SK-N-SH (cell line): ENCODE measurements around the gene PTGDS. TPM values are rescaled to one million over a fixed set of nuclear protein-coding genes. Genes with fewer than 3 reads are reported as not detected.

ENCODE experiments used
- CTCF ChIA-PET: fragments of 300-600, 350-600 bp; formaldehyde crosslinking; extraction: SDS; loops from one replicate; lab custom pipeline; 2021; lab: Yijun Ruan, JAX
- POLR2A ChIA-PET: fragments of 350-600 bp; sonication (Branson Sonifier 250); formaldehyde crosslinking; extraction: SDS; loops from one replicate; lab custom pipeline; 2020; ENCODE audit warnings: antibody characterized with exemption, inconsistent platforms; lab: Yijun Ruan, JAX
- DNase-seq: peaks from one replicate; pipeline ENCODE4 v3.0.0; 2012
- H2AFZ ChIP-seq: fragments of 200-600 bp; sonication (generic); 2 replicates; pipeline ENCODE4 v1.8.1; 2016; ENCODE audit warnings: antibody characterized with exemption, mild to moderate bottlenecking, low read depth
- H3F3A ChIP-seq: fragments of 200-600 bp; sonication (generic); replicated peaks from 2 replicates; pipeline ENCODE3; 2016; ENCODE audit warnings: antibody characterized with exemption, mild to moderate bottlenecking; ENCODE audit not compliant: insufficient read depth
- H3K27ac ChIP-seq, 2 experiments: fragments of 200-500 bp in 1 of 2; fragments of 200-600 bp in 1 of 2; sonication (Bioruptor generic) in 1 of 2; sonication (generic), shearing (Covaris generic) in 1 of 2; 2 replicates each; pipeline versions ENCODE4 v1.5.1 to v1.6.1; 2014 to 2016; ENCODE audit warnings: low read depth in 2 of 2, inconsistent platforms in 1 of 2, low read length in 1 of 2, mild to moderate bottlenecking in 1 of 2, mixed read lengths in 1 of 2
- H3K27me3 ChIP-seq: fragments of 200-600 bp; sonication (generic), shearing (Covaris generic); 2 replicates; pipeline ENCODE4 v1.6.1; 2016; ENCODE audit warnings: mixed run types; ENCODE audit not compliant: insufficient read depth
- H3K36me3 ChIP-seq, 2 experiments: fragments of 200-500 bp in 1 of 2; fragments of 200-600 bp in 1 of 2; sonication (Bioruptor generic) in 1 of 2; sonication (generic) in 1 of 2; replicated peaks in 1 of 2; 2 replicates each; pipeline versions ENCODE3 to v1.5.1; 2014 to 2016; ENCODE audit warnings: low read length in 1 of 2, mild to moderate bottlenecking in 1 of 2; ENCODE audit not compliant: insufficient read depth in 2 of 2, control insufficient read depth in 1 of 2
- H3K4me1 ChIP-seq, 2 experiments: fragments of 200-500 bp in 1 of 2; fragments of 200-600 bp in 1 of 2; sonication (Bioruptor generic) in 1 of 2; sonication (generic), shearing (Covaris generic) in 1 of 2; 2 replicates each; pipeline versions ENCODE4 v1.5.1 to v1.6.1; 2014 to 2016; ENCODE audit warnings: low read depth in 1 of 2, low read length in 1 of 2, mixed run types in 1 of 2; ENCODE audit not compliant: insufficient read depth in 2 of 2, control insufficient read depth in 1 of 2
- H3K4me2 ChIP-seq: fragments of 200-600 bp; sonication (generic), shearing (Covaris generic); 2 replicates; pipeline ENCODE4 v1.6.1; 2017; ENCODE audit warnings: mixed run types
- H3K4me3 ChIP-seq, 2 experiments: fragments of 200-500 bp in 1 of 2; fragments of 200-600 bp in 1 of 2; sonication (Bioruptor generic) in 1 of 2; sonication (generic), shearing (Covaris generic) in 1 of 2; 2 replicates each; pipeline versions ENCODE4 v1.5.1 to v1.8.1; 2014 to 2016; ENCODE audit warnings: low read depth in 2 of 2, inconsistent platforms in 1 of 2, low read length in 1 of 2, mild to moderate bottlenecking in 1 of 2, mixed read lengths in 1 of 2, moderate library complexity in 1 of 2
- H3K79me2 ChIP-seq: fragments of 200-600 bp; sonication (generic); 2 replicates; pipeline ENCODE4 v1.8.1; 2017; ENCODE audit warnings: mild to moderate bottlenecking; ENCODE audit not compliant: insufficient read depth
- H3K9ac ChIP-seq: fragments of 200-600 bp; sonication (generic); 2 replicates; pipeline ENCODE4 v1.6.1; 2017; ENCODE audit warnings: mixed run types
- H3K9me2 ChIP-seq: fragments of 200-600 bp; sonication (generic); 2 replicates; pipeline ENCODE4 v1.6.1; 2017; ENCODE audit warnings: mixed run types
- H3K9me3 ChIP-seq: fragments of 200-600 bp; sonication (generic); 2 replicates; pipeline ENCODE4 v1.6.1; 2017; ENCODE audit warnings: mixed run types, mild to moderate bottlenecking, moderate library complexity
- H4K20me1 ChIP-seq: fragments of 200-600 bp; sonication (generic); 2 replicates; pipeline ENCODE4 v1.6.1; 2017; ENCODE audit warnings: mild to moderate bottlenecking, mixed run types; ENCODE audit not compliant: insufficient read depth
- EP300 ChIP-seq, 2 experiments: IDR thresholded peaks; 2 replicates each; pipeline versions ENCODE4 v1.4.0 to v1.6.1; 2012; ENCODE audit warnings: borderline replicate concordance in 1 of 2, low read depth in 1 of 2, low read length in 1 of 2
- EZH2phosphoT487 ChIP-seq: fragments of 200-600 bp; sonication (generic); IDR thresholded peaks from 2 replicates; pipeline ENCODE4 v1.6.1; 2017; ENCODE audit warnings: low read depth, mixed run types, mild to moderate bottlenecking, antibody characterized with exemption, moderate library complexity, borderline replicate concordance
- FOSL2 ChIP-seq: IDR thresholded peaks from 2 replicates; pipeline ENCODE4 v1.4.0; 2012; ENCODE audit warnings: low read depth, mild to moderate bottlenecking, moderate library complexity, borderline replicate concordance
- GATA2 ChIP-seq: sonication (generic); formaldehyde crosslinking; IDR thresholded peaks from 2 replicates; pipeline ENCODE4 v1.5.0; 2020; ENCODE audit warnings: mild to moderate bottlenecking, missing genetic modification reagents
- JUND ChIP-seq: IDR thresholded peaks from 2 replicates; pipeline ENCODE4 v1.4.0; 2012
- MXI1 ChIP-seq: IDR thresholded peaks from 2 replicates; pipeline ENCODE4 v1.6.1; 2012; ENCODE audit warnings: mild to moderate bottlenecking, low read depth, low read length, improper control_type of control experiment
- NRF1 ChIP-seq: IDR thresholded peaks from 2 replicates; pipeline ENCODE4 v1.6.1; 2012; ENCODE audit warnings: low read depth, mild to moderate bottlenecking, low read length
- RFX5 ChIP-seq: IDR thresholded peaks from 2 replicates; pipeline ENCODE4 v1.6.1; 2012; ENCODE audit warnings: mild to moderate bottlenecking, improper control_type of control experiment, low read length
- SIN3A ChIP-seq: IDR thresholded peaks from 2 replicates; pipeline ENCODE4 v1.6.1; 2012; ENCODE audit warnings: low read depth, mild to moderate bottlenecking, low read length, moderate library complexity, borderline replicate concordance
- SMC3 ChIP-seq: IDR thresholded peaks from 2 replicates; pipeline ENCODE4 v1.6.1; 2012; ENCODE audit warnings: low read depth, low read length, improper control_type of control experiment
- TEAD4 ChIP-seq: IDR thresholded peaks from 2 replicates; pipeline ENCODE4 v1.4.0; 2012; ENCODE audit warnings: mild to moderate bottlenecking, borderline replicate concordance; ENCODE audit not compliant: insufficient read depth
- WGBS: methylation state at CpG from one replicate; pipeline ENCODE4 v1.1.6; 2017; ENCODE audit warnings: low lambda C conversion rate; 5-methylcytosine and 5-hydroxymethylcytosine counted together
- polyA plus RNA-seq, 3 experiments: library from polyadenylated mRNA; depleted of rRNA; stranded (reverse); fragments of >200 nt; gene quantifications; 2 replicates each; pipeline ENCODE4 v1.2.3, GENCODE V29; 2012
- TF ChIP-seq, protein P1 (sequence below): IDR thresholded peaks from 2 replicates; pipeline ENCODE4 v1.4.0; 2012; ENCODE audit warnings: low read depth, borderline replicate concordance
- TF ChIP-seq, protein P2 (sequence below): fragments of 150-350 bp; IDR thresholded peaks from 2 replicates; pipeline ENCODE4 v1.6.1; 2016; ENCODE audit warnings: mild to moderate bottlenecking, low read depth, low read length
- TF ChIP-seq, protein P3 (sequence below): fragments of 150-350 bp; IDR thresholded peaks from 2 replicates; pipeline ENCODE4 v1.6.1; 2017; ENCODE audit warnings: antibody characterized with exemption, low read length, low read depth, borderline replicate concordance

PTGDS gene
- polyA plus RNA-seq, 1 of the 3 experiments (the other 2 are of a cell fraction), result not detected

DNA sequence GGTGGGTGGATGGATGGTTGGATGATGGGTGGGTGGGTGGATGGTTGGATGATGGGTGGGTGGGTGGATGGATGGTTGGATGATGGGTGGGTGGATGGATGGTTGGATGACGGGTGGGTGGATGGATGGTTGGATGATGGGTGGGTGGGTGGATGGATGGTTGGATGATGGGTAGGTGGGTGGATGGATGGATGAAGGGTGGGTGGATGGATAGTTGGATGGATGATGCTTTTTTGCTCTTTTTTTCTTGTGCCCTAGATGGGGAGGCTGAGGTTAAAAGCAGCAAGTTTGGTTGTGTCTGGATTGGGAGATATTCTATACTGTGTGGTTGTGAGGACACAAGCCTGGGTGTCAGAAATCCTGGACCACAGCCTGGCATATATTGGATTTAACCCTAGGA, 19.8 kb upstream of the PTGDS start (continued):
- TF ChIP-seq SMC3 (no peak), TEAD4 (no peak), GATA2 (CRISPR knock-in tag) (no peak), FOSL2 (no peak), SIN3A (no peak), RFX5 (no peak)
- TF ChIP-seq, protein P1, sequence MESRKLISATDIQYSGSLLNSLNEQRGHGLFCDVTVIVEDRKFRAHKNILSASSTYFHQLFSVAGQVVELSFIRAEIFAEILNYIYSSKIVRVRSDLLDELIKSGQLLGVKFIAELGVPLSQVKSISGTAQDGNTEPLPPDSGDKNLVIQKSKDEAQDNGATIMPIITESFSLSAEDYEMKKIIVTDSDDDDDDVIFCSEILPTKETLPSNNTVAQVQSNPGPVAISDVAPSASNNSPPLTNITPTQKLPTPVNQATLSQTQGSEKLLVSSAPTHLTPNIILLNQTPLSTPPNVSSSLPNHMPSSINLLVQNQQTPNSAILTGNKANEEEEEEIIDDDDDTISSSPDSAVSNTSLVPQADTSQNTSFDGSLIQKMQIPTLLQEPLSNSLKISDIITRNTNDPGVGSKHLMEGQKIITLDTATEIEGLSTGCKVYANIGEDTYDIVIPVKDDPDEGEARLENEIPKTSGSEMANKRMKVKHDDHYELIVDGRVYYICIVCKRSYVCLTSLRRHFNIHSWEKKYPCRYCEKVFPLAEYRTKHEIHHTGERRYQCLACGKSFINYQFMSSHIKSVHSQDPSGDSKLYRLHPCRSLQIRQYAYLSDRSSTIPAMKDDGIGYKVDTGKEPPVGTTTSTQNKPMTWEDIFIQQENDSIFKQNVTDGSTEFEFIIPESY, result no peak

DNA sequence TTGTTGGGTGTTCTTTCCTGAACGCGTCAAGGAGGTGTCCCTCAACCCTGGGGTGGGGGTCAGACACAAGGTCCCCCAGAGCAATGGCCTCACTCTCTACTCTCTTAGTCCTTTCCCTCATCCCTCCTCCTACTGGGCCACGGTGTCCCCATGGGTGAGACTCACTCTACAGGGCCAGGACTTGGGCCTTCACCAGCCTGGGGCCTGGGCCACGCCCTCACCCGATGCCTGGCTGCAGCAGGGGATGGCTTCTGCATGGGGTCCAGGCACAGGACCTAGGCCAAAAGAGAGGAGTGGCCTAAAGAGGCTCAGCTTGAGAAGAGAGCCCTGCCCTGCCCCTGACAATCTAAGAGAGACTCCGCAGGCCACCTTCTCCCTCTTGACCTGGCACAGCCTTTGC, 19.4 kb upstream of the PTGDS start:
- ChIA-PET POLR2A (no interaction called here), CTCF (interaction anchor here (1.3 to 1.8 kb wide), 2 partner anchors 9 to 77 kb away, joined by 3 to 9 read pairs; no protein-coding TSS in a partner anchor)
- no peak for TF ChIP-seq NRF1
- no peak for TF ChIP-seq EP300 (IDR thresholded peaks at IDR 0.05; ENCODE audit: borderline replicate concordance in 1 of 2, low read depth in 1 of 2, low read length in 1 of 2)
- TF ChIP-seq, protein P2, sequence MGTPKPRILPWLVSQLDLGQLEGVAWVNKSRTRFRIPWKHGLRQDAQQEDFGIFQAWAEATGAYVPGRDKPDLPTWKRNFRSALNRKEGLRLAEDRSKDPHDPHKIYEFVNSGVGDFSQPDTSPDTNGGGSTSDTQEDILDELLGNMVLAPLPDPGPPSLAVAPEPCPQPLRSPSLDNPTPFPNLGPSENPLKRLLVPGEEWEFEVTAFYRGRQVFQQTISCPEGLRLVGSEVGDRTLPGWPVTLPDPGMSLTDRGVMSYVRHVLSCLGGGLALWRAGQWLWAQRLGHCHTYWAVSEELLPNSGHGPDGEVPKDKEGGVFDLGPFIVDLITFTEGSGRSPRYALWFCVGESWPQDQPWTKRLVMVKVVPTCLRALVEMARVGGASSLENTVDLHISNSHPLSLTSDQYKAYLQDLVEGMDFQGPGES, result no peak
- TF ChIP-seq RFX5, result no peak
- TF ChIP-seq, protein P1, result no peak
- no peak for TF ChIP-seq JUND
- no peak for TF ChIP-seq TEAD4
- TF ChIP-seq EZH2phosphoT487, result no peak
- TF ChIP-seq, protein P3, sequence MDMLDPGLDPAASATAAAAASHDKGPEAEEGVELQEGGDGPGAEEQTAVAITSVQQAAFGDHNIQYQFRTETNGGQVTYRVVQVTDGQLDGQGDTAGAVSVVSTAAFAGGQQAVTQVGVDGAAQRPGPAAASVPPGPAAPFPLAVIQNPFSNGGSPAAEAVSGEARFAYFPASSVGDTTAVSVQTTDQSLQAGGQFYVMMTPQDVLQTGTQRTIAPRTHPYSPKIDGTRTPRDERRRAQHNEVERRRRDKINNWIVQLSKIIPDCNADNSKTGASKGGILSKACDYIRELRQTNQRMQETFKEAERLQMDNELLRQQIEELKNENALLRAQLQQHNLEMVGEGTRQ, result no peak
- TF ChIP-seq MXI1, result no peak
- H3F3A ChIP-seq, result no peaks in the 10 kb centered on the region
- no peak overlapping the region for H3K4me3 ChIP-seq
- no peaks in the 10 kb centered on the region for H3K36me3 ChIP-seq
- no peak overlapping the region for H3K27ac ChIP-seq
- H3K4me2 ChIP-seq, result no peak overlapping the region
- H2AFZ ChIP-seq, result no peak overlapping the region
- H3K9ac ChIP-seq, result no peak overlapping the region
- no peaks in the 10 kb centered on the region for H3K9me2 ChIP-seq
- DNase-seq, result no peak
- no peaks in the 10 kb centered on the region for H3K9me3 ChIP-seq
- H3K79me2 ChIP-seq, result no peaks in the 10 kb centered on the region
- no peaks in the 10 kb centered on the region for H4K20me1 ChIP-seq
- 73% methylated on average over 6 of the region's 6 CpGs for WGBS
- no peaks in the 10 kb centered on the region for H3K27me3 ChIP-seq
- H3K4me1 ChIP-seq, result peaks cover 0 to 8% of the 10 kb centered on the region in 2 experiments; a peak in 1 of 4 replicates
